ENCODE measurements around the gene OPA1. TPM values are rescaled to one million over a fixed set of nuclear protein-coding genes. Genes with fewer than 3 reads are reported as not detected.

The OPA1 gene, protein sequence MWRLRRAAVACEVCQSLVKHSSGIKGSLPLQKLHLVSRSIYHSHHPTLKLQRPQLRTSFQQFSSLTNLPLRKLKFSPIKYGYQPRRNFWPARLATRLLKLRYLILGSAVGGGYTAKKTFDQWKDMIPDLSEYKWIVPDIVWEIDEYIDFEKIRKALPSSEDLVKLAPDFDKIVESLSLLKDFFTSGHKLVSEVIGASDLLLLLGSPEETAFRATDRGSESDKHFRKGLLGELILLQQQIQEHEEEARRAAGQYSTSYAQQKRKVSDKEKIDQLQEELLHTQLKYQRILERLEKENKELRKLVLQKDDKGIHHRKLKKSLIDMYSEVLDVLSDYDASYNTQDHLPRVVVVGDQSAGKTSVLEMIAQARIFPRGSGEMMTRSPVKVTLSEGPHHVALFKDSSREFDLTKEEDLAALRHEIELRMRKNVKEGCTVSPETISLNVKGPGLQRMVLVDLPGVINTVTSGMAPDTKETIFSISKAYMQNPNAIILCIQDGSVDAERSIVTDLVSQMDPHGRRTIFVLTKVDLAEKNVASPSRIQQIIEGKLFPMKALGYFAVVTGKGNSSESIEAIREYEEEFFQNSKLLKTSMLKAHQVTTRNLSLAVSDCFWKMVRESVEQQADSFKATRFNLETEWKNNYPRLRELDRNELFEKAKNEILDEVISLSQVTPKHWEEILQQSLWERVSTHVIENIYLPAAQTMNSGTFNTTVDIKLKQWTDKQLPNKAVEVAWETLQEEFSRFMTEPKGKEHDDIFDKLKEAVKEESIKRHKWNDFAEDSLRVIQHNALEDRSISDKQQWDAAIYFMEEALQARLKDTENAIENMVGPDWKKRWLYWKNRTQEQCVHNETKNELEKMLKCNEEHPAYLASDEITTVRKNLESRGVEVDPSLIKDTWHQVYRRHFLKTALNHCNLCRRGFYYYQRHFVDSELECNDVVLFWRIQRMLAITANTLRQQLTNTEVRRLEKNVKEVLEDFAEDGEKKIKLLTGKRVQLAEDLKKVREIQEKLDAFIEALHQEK
- total RNA-seq, result 10 to 100 TPM; 37.7 to 44.7 (median 40.4) TPM

GRCh38 chr3:193592841-193593667 is at the start of gene OPA1:
OPA1 (plus strand) TSS chr3:193593208; CDS start chr3:193593378, 170 bp downstream.
- Histone ChIP-seq H3K27ac (peak within 1 kb of the TSS; percentile 55 to 91 (median 86)), H3K36me3 (peaks cover 0 to 9% (median 0%) of the 10 kb centered on the region in 3 donors), H3K4me3 (peak within 1 kb of the TSS; percentile 78 to 87 (median 85)), H3K27me3 (no peaks in the 10 kb centered on the region), H3K9me3 (no peaks in the 10 kb centered on the region), H3K4me1 (peaks cover 0 to 46% (median 17%) of the 10 kb centered on the region in 4 donors)
- WGBS, 2 donors, result 1% methylated on average over 42 to 51 of the region's 55 CpGs
- peak; percentile 85 to 92 for DNase-seq (ENCODE audit: low spot score in 2 of 2)
- TF ChIP-seq EP300 (IDR thresholded peaks at IDR 0.05) (peak; percentile 68 to 98), POLR2A (IDR thresholded peaks at IDR 0.05) (peak; percentile 43 to 56)
- TF ChIP-seq, protein P1, sequence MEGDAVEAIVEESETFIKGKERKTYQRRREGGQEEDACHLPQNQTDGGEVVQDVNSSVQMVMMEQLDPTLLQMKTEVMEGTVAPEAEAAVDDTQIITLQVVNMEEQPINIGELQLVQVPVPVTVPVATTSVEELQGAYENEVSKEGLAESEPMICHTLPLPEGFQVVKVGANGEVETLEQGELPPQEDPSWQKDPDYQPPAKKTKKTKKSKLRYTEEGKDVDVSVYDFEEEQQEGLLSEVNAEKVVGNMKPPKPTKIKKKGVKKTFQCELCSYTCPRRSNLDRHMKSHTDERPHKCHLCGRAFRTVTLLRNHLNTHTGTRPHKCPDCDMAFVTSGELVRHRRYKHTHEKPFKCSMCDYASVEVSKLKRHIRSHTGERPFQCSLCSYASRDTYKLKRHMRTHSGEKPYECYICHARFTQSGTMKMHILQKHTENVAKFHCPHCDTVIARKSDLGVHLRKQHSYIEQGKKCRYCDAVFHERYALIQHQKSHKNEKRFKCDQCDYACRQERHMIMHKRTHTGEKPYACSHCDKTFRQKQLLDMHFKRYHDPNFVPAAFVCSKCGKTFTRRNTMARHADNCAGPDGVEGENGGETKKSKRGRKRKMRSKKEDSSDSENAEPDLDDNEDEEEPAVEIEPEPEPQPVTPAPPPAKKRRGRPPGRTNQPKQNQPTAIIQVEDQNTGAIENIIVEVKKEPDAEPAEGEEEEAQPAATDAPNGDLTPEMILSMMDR (IDR thresholded peaks at IDR 0.05), result peak in 2 of 5 experiments; percentile 33 to 55

DNA sequence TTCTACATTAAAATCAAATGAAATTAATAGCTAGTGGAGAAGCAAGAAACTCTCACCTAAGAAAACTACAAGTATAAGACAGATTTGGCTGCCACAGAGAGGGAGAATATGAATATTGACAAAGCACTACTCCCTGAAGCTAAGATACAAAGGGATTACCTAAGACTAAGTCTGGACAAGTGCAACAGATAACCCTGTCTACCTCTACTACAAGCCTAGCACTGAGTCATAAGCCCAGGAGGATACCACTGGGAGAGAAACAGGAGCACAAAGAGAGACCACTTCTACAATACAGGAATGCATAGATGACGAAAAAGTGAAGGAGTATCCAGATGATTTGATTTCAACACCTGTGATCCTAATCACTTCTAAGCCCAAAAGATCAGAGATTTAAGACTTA is 48.7 kb upstream of the OPA1 start:
- H3K9me3 ChIP-seq, result peaks cover 0 to 17% (median 2%) of the 10 kb centered on the region in 4 donors
- no peaks in the 10 kb centered on the region for H3K4me1 ChIP-seq
- H3K4me3 ChIP-seq, result no peak overlapping the region
- no peaks in the 10 kb centered on the region for H3K27me3 ChIP-seq
- TF ChIP-seq, protein P1 (IDR thresholded peaks at IDR 0.05), result no peak
- TF ChIP-seq EP300 (IDR thresholded peaks at IDR 0.05) (no peak), POLR2A (IDR thresholded peaks at IDR 0.05) (no peak)
- 81 to 84% methylated on average over 1 of the region's 1 CpG for WGBS, 2 donors
- H3K36me3 ChIP-seq, result no peaks in the 10 kb centered on the region
- H3K27ac ChIP-seq, result no peak overlapping the region
- no peak for DNase-seq (ENCODE audit: low spot score in 2 of 2)

- no peak for TF ChIP-seq POLR2A (IDR thresholded peaks at IDR 0.05)
- TF ChIP-seq, protein P1 (IDR thresholded peaks at IDR 0.05), result no peak
- TF ChIP-seq EP300 (IDR thresholded peaks at IDR 0.05), result no peak
- no peaks in the 10 kb centered on the region for H3K36me3 ChIP-seq
- no peaks in the 10 kb centered on the region for H3K4me1 ChIP-seq
- no peaks in the 10 kb centered on the region for H3K27me3 ChIP-seq
- no peak overlapping the region for H3K4me3 ChIP-seq
- DNase-seq (ENCODE audit: low spot score in 2 of 2), result no peak
- no peak overlapping the region for H3K27ac ChIP-seq
- WGBS, 2 donors, result 91 to 100% methylated on average over 1 of the region's 1 CpG
- peaks cover 0 to 17% (median 2%) of the 10 kb centered on the region in 4 donors for H3K9me3 ChIP-seq
Measured at GRCh38 chr3:193545304-193545703, 47.7 kb upstream of the OPA1 start.

- no peaks in the 10 kb centered on the region for H3K36me3 ChIP-seq
- H3K27ac ChIP-seq, result no peak overlapping the region
- peaks cover 0 to 17% (median 2%) of the 10 kb centered on the region in 4 donors for H3K9me3 ChIP-seq
- H3K4me3 ChIP-seq, result no peak overlapping the region
- DNase-seq (ENCODE audit: low spot score in 2 of 2), result no peak
- no peaks in the 10 kb centered on the region for H3K4me1 ChIP-seq
- TF ChIP-seq, protein P1 (IDR thresholded peaks at IDR 0.05), result no peak
- TF ChIP-seq POLR2A (IDR thresholded peaks at IDR 0.05) (no peak), EP300 (IDR thresholded peaks at IDR 0.05) (no peak)
- no peaks in the 10 kb centered on the region for H3K27me3 ChIP-seq
Measured at GRCh38 chr3:193546129-193546528, 46.9 kb upstream of the OPA1 start.
